HG03108 (cell line): Measurements from ENCODE around the gene DIPK1A.

Experiments
- ATAC-seq: cut with Tn5 transposase; IDR thresholded peaks from one replicate; pipeline ENCODE4 v1.9.1; 2021; ENCODE audit warnings: moderate library complexity; ENCODE audit not compliant: unreplicated experiment

The DIPK1A gene

DNA sequence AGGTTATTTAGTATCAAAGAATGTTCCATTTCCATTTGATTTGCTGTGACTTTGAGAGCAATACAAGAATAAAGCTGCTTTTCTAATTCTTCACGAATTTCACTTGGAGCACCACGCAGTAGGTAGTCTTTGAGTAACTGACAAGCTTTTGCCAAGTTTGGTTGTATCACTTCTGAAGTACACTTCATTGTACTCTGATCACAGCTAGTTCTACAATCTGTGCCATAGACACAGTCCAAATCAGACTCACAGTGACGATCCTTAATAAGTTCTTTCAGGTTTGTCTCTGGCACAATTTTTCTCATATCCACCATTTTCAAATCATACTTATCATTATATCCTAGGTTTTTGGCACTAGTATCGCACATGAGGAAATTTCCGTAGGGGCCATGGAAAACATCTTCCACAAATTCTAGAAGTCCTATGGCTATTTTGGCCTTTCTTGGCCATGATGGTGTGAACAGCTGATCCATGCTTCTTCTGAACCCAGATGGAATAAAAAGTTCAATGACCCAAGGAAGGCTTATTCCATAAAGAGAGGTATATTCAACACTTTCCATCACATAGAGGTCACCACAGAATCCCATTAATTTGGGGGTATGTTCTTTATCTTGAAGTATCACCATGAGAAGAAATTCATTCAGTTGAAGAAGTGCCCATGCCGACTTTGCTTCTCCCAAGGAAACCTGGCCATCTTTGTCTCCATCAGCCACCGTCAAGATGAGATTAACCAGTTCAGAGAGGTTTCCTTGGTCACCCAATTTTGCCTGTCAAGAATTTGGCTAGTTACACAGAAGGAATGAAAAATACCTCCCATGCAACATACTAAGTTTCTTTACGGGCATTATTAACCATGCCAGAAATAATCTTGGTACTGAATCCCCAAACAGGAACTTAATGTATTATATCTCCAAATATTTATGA, 117.6 kb downstream of the DIPK1A start:
- no peak for ATAC-seq

DNA sequence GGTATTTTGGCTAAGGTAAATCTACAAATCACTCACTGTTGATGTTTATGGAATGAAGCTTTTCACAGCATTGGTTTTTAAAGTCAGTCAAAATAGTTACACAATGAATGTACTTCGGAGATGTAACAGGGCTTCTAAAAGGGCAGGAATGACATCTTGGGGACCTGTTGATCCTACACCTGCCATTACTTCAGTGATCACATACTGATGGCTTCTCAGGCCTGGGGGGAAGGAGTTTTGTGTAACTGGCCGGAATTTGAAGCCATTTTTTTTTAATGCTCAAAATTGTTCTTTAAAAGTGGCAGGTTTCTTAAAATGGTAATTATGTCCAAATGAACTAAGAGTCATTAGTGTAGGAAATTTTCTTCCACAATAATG, 118.2 kb downstream of the DIPK1A start:
- ATAC-seq: no peak

DNA sequence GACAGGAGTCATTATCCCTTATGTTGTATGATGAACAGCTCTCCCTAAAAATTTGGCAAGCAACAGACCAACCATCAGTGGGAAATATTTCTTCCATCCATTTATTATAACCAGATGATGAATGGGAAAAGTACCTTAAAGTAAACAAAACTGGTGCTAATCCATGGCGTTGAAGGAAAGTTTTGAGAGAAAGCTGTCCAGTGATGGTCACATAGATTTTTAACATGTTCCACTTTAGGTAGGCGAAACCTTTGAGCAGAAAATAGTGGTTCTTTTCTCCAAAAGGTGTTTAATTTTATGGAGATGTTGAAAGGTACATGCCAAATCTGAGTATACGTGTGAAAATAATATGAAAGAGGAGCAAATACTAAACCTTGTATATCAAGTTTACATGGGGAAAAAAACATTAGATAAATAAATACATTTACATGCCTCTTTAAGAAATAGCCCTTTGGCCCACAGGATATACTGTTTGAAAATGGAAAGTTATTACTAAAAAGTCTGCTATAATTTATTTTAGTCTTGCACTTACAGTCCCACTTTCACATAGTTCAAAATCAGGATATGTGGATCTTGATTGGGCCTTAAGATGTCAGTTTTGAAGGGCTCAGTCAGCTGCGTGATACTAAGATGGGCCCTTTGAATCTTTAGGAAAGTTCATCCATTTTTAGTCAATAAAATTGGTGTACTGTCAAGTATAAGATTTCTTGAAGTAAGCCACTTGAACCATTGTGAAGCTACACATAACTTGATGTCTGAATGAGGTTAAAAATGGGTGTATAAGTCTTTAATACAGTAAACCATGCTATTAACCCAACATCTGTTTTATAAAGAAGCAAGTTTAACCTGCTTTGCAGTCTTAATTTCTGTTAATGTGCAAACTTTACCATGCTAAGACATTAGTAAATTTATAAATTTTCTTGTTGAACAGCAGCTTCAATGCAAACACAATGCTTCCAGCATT, 118.9 kb downstream of the DIPK1A start:
- ATAC-seq: no peak

DNA sequence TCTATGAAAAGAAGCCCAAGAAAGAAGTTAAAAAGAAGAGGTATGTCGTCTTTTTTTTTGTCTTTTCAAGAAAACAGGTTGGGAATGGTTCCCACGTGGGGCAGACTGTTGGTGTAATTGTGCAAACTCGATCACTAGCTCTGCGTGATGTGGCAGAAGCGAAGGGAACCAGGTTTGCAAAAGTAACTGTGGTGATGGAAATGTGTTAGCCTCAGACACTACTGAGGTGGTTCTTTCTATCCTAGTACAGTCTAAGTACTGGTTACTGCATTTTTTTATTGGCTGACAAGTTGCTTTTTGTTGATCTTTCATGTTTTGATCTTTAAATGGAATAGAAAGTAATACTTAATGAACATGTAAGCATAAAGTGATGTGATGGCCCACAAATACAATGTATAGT, 120.7 kb downstream of the DIPK1A start:
- ATAC-seq: no peak

DNA sequence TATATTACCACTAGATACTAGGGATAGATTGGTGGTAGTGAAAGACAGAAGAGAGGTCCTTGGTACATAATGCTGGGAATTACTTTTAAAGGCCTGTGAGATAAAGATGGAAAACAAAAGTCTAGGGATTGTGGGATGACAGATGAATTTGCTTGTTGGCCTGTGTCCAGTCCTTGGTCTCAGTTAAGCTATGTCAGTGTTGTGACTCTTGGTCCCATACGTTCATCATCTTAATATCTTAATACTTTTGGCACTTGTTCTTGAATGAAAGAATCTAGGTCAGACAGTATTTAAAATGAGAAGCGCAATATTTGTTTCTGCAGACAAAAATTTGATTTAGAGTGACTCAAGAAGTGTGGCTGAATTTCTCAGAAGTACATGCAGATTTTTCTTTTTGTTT, 121.8 kb downstream of the DIPK1A start:
- ATAC-seq: no peak

DNA sequence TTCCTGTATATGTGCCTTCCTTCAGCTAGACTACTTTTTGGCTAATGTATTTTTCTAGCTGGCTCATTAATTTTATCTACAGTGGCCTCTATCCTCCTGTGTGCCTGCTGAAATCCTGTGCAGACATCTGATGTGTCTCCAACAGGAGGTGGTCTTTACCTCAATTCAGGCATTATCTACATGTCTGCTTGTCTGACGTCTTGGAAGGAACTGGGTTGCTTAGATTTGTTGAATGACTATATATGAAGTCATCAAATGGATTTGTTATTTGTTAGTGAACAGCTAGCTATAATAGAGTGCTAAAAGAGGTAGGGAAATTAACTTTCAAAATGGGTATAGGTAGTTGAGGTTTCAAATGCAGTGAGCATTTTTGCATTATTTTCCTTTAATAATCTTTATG, 122.7 kb downstream of the DIPK1A start:
- no peak for ATAC-seq

DNA sequence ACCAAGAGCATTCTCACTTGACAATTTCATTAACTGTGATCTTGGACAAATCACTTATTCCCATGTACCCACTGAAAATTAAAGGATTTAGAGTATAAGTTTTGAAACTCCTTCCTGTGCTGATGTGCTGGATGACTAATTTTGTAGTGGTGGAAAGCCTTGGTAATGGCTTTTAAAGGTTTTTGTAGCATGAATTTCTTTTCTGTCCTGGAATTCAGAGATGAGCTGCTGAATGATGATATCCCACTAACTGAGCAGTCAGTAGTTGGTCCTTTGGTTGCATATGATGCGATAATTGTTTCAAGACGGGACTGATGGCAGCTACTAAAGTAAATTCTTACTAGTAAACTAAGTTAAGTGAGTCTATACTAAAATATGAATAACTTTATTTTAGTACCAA, 124.2 kb downstream of the DIPK1A start:
- ATAC-seq: no peak

DNA sequence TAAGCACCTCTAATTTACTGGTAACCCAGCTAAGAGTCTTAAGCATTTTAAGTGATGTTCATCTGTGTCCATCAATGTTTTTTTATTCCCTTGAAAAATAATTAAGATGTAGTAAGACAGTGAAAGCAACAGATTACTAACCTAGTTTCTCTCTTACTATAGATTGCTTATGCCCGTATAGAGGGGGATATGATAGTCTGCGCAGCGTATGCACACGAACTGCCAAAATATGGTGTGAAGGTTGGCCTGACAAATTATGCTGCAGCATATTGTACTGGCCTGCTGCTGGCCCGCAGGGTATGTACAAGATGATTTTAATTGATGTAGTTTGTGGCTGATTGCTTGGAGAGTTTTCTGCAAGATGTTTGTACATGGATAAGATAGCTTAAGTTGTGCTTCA, 126.6 kb downstream of the DIPK1A start:
- no peak for ATAC-seq

DNA sequence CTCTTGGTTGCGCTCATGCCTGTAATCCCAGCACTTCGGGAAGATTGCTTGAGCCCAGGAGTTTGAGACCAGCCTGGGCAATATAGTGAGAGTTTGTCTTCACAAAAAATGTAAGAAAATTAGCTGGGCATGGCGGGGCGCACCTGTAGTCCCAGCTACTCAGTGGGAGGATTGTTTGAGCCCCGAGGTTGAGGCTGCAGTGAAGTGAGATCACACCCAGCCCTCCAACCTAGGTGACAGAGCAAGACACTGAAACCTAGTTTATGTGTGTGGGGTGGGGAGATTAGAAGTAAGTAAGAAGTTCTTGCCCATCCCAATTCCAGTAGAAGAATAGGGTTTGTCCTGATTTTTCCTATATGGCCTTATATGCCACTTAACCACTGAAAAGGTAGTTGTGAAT, 127.4 kb downstream of the DIPK1A start:
- no peak for ATAC-seq

DNA sequence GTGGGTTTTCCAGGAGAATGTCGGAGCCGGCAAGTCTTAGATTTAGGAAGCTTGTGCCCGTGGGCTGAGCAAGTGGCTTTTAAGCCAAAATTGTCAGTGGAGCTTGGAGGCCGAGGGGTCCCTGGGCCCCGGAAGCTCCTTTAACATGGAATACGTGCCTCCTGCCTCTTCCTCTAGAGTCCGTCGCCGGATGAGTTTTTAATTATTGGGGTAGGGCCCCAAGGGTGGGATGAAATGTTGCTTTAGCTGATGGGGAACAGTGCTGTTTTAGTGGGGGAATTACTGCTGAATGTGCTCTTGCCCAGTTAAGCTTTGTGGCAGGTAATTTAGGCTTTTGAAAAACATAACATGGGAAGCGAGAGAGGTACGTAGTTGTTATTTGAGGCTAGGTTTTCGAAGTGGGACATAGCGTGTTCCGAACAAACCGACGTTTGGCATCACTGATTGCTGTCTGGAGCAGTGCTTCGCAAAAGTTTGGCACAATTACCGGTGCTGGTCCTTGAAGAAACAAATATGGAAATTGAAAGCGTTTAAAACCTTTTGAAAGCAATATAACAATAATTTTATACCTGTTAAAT, 128.6 kb downstream of the DIPK1A start:
- ATAC-seq: no peak

DNA sequence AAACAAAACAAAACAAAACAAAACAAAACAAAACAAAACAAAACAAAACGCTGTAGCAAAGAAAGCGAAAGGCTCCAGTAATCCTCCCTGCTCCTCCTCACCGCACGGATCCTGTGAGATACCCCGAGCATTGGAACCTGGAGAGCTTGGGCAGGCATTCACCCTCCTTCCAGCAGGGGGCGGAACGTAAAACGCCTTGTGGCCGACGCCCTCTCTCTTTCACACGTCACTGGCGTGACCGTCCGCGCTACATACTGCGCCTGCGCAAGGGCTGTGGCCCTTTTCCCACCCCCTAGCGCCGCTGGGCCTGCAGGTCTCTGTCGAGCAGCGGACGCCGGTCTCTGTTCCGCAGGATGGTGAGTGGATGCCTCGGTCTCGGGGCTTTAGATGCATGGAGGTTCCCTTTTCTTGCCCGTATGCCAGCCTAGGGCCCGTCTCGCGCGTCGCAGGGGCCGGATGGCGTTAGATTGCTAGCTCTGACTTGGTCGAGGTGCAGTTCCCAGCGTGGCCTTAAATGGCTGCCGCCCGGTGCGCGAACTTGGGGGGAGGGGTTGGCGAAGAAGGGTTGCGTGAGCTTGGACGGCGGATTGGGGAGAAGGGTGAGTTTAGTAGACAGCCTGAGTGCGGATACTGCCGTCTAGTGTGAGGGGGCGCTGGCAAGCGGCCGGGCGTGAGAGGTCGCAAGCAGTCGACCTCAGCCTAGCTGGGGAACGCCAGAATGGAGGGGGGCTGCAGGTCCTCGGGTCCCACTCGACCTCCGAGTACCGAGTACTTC, 129.3 kb downstream of the DIPK1A start, which contains the start of gene RPL5:
TSS of gene RPL5 (plus strand) at position 279 of the 775 bp plus-strand sequence. CDS start at position 354, 75 bp downstream.
- peak; percentile 95 for ATAC-seq

DNA sequence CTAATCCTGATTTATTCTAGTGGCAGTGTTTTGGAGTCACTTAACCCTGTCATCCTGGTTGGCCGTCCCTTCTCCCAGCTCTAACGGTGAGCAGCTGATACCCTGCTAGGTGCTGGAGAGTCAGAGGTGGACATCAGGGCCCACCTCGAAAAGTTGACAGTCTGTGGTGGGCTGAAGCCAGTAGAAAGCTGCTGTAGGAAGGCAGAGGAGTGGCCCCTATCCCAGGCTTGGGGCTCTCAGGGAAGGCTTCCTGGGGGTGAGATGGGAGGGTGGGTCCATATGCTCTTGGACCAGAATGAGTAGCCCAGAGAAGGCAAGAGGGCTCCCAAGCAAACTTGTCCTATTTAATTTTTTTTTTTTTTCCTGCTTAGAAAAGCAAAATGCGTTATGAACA, 129.9 kb downstream of the DIPK1A start:
- no peak for ATAC-seq

DNA sequence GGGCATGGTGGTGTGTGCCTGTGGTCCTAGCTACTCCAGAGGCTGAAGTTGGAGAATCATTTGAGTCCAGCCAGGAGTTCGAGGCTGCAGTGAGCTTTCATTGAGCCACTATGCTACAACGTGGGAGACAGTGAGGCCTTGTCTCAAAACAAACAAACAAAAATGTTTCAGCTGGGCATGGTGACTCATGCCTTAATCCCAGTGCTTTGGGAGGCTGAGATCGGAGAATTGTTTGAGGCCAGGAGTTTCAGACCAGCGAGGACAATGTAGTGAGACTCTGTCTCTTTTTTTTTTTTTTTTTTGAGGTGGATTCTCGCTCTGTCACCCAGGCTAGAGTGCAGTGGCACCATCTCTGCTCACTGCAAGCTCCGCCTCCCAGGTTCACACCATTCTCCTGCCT, 134.5 kb downstream of the DIPK1A start:
- ATAC-seq: no peak

DNA sequence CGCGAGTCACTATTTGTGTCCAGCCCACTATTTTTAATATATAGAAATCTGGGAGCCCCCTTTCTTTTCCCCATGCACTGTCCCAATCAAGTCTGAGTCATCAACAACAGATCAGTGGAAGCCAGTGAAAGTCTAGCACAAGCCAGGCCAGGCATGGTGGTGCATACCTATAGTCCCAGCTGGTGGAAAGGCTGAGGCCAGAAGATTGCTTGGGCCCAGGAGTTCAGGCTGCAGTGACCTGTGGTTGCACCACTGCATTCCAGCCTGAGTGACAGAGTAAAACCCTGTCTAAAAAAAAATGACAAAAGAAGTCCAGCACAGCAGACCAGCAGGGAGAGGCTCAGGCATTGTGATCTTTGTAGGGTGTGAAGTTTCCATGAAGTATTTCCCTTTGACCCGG, 138.4 kb downstream of the DIPK1A start:
- no peak for ATAC-seq

DNA sequence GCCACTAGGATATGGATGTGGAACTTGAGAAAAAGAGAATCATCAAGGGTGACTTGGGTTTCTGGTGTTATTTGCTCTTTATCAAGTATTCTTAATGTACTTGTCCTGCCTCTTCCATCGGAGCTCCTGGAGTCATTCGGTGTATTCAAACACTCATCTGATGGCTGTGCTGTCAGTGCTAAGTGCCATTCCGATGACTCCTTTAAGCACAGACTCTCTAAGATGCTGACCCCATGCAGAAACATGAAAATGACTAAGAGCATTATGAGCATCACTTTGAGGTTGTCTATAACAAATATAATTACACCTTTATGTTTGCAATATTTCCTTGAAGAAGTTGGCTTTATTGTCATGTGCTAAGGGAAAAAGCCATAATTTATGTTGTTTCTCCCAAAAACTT, 140.7 kb downstream of the DIPK1A start:
- ATAC-seq: no peak

DNA sequence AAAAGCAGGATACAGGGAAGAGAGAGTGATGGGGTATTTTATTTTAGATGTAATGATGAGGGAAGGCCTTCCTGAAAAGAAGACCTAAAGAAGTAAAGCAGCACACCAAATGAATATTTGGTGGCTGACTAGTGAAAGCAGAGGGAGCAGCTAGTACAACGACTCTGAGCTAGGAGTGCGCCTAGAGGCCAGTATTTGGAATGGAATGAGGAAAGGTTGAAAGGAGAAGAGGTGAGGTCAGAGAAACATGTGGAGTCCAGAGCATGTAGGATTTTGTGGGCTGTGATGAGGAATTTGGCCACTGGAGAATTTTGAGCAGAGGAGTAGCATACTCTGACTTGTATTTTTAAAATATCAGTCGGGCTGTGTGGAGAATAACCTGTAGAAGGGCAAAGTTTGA, 141.2 kb downstream of the DIPK1A start:
- no peak for ATAC-seq

DNA sequence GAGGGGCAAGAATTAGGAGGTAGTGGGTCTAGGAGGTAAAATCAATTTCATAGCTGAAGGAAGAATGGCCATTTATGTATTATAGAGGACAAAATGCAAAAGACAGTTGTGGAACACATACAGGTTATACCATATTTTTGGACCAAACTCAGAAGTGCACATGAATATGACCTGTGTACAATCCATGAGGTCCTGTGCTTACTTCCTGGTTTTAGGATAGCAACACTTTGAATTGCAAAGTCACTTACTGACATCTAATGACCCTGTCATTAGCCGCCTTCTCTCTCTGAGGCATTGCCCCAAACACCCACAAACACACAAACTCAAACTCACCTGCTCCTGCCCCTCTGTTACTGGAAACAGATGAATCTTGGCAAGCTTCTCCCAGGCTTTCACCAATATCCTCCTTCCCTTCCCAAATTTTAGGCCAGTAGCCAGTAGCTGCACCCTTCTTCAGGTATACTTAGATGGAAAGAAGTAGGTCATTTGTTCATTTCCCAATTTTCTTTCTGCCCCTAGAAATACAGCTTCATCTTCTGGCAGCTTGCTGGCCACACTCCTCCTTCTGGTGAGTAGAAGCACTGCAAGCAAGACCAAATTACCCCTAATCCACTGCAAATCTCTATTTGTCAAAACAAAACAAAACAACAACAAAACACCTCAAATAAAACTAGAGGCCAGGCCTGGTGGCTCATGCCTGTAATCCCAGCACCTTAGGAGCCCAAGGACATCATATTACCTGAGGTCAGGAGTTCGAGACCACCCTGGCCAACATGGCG, 143.1 kb downstream of the DIPK1A start:
- ATAC-seq: no peak

DNA sequence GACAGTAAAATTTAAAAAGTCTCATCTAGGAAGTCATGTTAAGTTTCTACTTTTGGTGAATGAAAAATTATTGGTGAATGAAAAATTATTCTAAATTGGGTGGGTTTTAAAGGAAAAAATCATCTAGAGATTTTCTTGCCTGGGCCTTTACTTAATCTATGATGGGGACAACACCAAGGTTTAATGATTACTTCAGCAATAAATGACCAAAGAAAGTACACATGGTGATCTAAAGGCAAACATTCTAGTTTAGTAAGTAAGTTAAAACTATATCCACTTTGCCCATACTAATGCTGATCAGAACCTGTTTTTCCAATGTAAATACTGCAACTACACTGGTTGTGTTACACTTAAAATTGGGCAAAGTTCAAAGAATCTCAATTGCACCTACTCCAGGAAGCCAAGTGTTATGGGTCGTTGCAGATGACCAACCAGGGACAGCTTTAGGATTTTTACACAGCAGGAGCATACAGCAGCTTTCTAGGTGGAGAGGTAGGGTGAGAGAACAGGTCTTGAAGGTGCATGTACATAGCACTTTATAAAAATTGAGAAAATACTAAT, 144.0 kb downstream of the DIPK1A start:
- ATAC-seq: no peak

DNA sequence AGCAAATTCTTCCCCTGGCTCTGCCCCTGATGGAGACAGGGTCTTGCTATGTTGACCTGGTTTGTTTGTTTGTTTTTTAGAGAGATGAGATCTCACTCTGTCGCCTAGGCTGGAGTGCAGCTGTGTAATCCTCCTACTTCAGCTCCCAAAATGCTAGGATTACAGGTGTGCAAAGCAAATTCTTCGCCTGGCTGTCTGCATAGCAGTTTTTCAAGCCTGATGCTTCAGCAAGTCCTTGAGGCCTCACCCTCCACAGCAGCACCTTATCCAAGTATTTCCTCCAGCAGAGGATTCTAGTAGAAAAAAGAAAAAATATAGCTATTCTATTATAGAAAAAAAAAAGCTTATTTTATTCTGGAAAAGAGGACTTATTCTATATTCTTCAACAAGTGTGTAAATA, 144.5 kb downstream of the DIPK1A start:
- no peak for ATAC-seq

DNA sequence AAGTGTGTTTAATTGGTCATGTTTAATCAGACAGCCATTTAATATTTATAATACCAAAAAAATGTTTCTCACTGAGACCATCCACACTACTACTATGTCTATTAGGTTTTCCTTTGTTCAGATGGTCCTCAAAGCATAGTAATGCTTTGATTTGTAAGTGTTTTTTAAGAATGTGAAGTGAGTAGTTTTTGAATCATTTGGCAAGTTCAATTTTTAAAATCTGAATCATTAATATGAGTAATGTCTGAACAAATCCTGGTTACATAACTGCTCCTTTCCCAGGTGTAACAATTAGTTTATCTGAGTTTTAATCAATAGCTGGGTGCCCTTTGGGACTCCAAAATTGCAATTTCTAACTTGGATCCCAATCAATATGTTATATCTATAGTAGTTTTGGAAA, 152.9 kb downstream of the DIPK1A start:
- no peak for ATAC-seq
